SJSA1 (cell line): ENCODE data around the gene DDIT4. TPM values are rescaled to one million over a fixed set of nuclear protein-coding genes. Genes with fewer than 3 reads are reported as not detected.
"Not testable (repeated sequence)": the region's sequence is repeated elsewhere in the genome, so short reads cannot be mapped to it uniquely, and the experiment has no call there.

ENCODE experiments used
- DNase-seq, 2 experiments: peaks; one replicate each; pipeline ENCODE4 v3.0.0-alpha.2; 2015 to 2020; ENCODE audit warnings: low spot score in 2 of 2, low read depth in 1 of 2
- H3K27ac ChIP-seq: fragments of 250-450 bp; sonication (Bioruptor Pico); 2 replicates; pipeline ENCODE4 v1.5.1; 2020; ENCODE audit warnings: mild to moderate bottlenecking, moderate library complexity
- H3K27me3 ChIP-seq: fragments of 250-450 bp; sonication (Bioruptor Pico); replicated peaks from 2 replicates; pipeline ENCODE4 v1.5.1; 2020; ENCODE audit warnings: mild to moderate bottlenecking, moderate library complexity
- H3K36me3 ChIP-seq: fragments of 250-450 bp; sonication (Bioruptor Pico); 2 replicates; pipeline ENCODE4 v1.5.1; 2020; ENCODE audit warnings: mild to moderate bottlenecking
- H3K4me1 ChIP-seq: fragments of 250-450 bp; sonication (Bioruptor Pico); replicated peaks from 2 replicates; pipeline ENCODE4 v1.6.1; 2021; ENCODE audit warnings: mild to moderate bottlenecking
- H3K4me3 ChIP-seq: fragments of 250-450 bp; sonication (Bioruptor Pico); 2 replicates; pipeline ENCODE4 v1.5.1; 2020; ENCODE audit warnings: mild to moderate bottlenecking
- H3K9me3 ChIP-seq: fragments of 250-450 bp; sonication (Bioruptor Pico); replicated peaks from 2 replicates; pipeline ENCODE4 v1.5.1; 2020; ENCODE audit warnings: mild to moderate bottlenecking
- total RNA-seq: library from RNA; depleted of rRNA; stranded (reverse); fragments of >200 nt; shearing (Covaris generic); gene quantifications from 2 replicates; pipeline ENCODE4 v1.2.3, GENCODE V29; 2014

DDIT4 gene
- total RNA-seq, 1 experiment from 2014 or later: 13.6 TPM

- Histone ChIP-seq H3K9me3 (no peaks in the 10 kb centered on the region), H3K4me1 (peaks cover 15% of the 10 kb centered on the region), H3K36me3 (peaks cover 11% of the 10 kb centered on the region), H3K27ac (no peak overlapping the region), H3K4me3 (no peak overlapping the region), H3K27me3 (no peaks in the 10 kb centered on the region)
- DNase-seq: no peak
Observed at GRCh38 chr10:72277996-72278667, 4.4 kb downstream of the DDIT4 start.

- H3K4me1 ChIP-seq: peaks cover 12% of the 10 kb centered on the region
- no peak overlapping the region for H3K4me3 ChIP-seq
- no peaks in the 10 kb centered on the region for H3K9me3 ChIP-seq
- H3K36me3 ChIP-seq: peaks cover 11% of the 10 kb centered on the region
- H3K27me3 ChIP-seq: no peaks in the 10 kb centered on the region
- no peak for DNase-seq
- no peak overlapping the region for H3K27ac ChIP-seq
Observed at GRCh38 chr10:72278668-72279393, 5.1 kb downstream of the DDIT4 start.

- not testable (repeated sequence) for H3K27ac ChIP-seq, DNase-seq, H3K4me3 ChIP-seq, H3K9me3 ChIP-seq, H3K27me3 ChIP-seq, H3K4me1 ChIP-seq
- peaks cover 11% of the 10 kb centered on the region for H3K36me3 ChIP-seq
Observed at GRCh38 chr10:72279587-72279986, 5.9 kb downstream of the DDIT4 start.

GRCh38 chr10:72283131-72283530 lies 9.4 kb downstream of the DDIT4 start:
- H3K9me3 ChIP-seq: no peaks in the 10 kb centered on the region
- DNase-seq: no peak
- H3K27ac ChIP-seq: no peak overlapping the region
- H3K4me1 ChIP-seq: peaks cover 6% of the 10 kb centered on the region; the same call in 1 of the 2 replicates
- no peaks in the 10 kb centered on the region for H3K36me3 ChIP-seq
- no peaks in the 10 kb centered on the region for H3K27me3 ChIP-seq
- no peak overlapping the region for H3K4me3 ChIP-seq

- no peak for DNase-seq
- Histone ChIP-seq H3K36me3 (no peaks in the 10 kb centered on the region), H3K27ac (no peak overlapping the region), H3K9me3 (no peaks in the 10 kb centered on the region), H3K4me3 (no peak overlapping the region), H3K27me3 (no peaks in the 10 kb centered on the region), H3K4me1 (peaks cover 6% of the 10 kb centered on the region; the same call in 1 of the 2 replicates)
Observed at GRCh38 chr10:72285972-72286521, 12.3 kb downstream of the DDIT4 start.

- DNase-seq: no peak
- Histone ChIP-seq H3K4me1 (peaks cover 6% of the 10 kb centered on the region; the same call in 1 of the 2 replicates), H3K9me3 (no peaks in the 10 kb centered on the region), H3K27me3 (no peaks in the 10 kb centered on the region), H3K27ac (no peak overlapping the region), H3K4me3 (no peak overlapping the region), H3K36me3 (no peaks in the 10 kb centered on the region)
Observed at GRCh38 chr10:72291019-72291532, 17.4 kb downstream of the DDIT4 start.

GRCh38 chr10:72292223-72292691 lies 18.5 kb downstream of the DDIT4 start:
- no peaks in the 10 kb centered on the region for H3K9me3 ChIP-seq
- DNase-seq: no peak
- H3K27ac ChIP-seq: no peak overlapping the region
- peaks cover 10% of the 10 kb centered on the region for H3K4me1 ChIP-seq
- H3K4me3 ChIP-seq: no peak overlapping the region
- no peaks in the 10 kb centered on the region for H3K36me3 ChIP-seq
- H3K27me3 ChIP-seq: no peaks in the 10 kb centered on the region

GRCh38 chr10:72295330-72295910 lies 21.7 kb downstream of the DDIT4 start:
- Histone ChIP-seq H3K36me3 (no peaks in the 10 kb centered on the region), H3K4me3 (no peak overlapping the region), H3K4me1 (peaks cover 22% of the 10 kb centered on the region), H3K27me3 (no peaks in the 10 kb centered on the region), H3K9me3 (no peaks in the 10 kb centered on the region), H3K27ac (no peak overlapping the region)
- no peak for DNase-seq

GRCh38 chr10:72296829-72297280 lies 23.1 kb downstream of the DDIT4 start:
- not testable (repeated sequence) for H3K36me3 ChIP-seq, H3K9me3 ChIP-seq, H3K27me3 ChIP-seq, DNase-seq
- H3K27ac ChIP-seq: peak overlapping the region; percentile 96
- H3K4me1 ChIP-seq: peaks cover 22% of the 10 kb centered on the region
- peak overlapping the region; percentile 49 for H3K4me3 ChIP-seq

GRCh38 chr10:72297281-72297804 lies 23.6 kb downstream of the DDIT4 start:
- no peaks in the 10 kb centered on the region for H3K36me3 ChIP-seq
- H3K27me3 ChIP-seq: no peaks in the 10 kb centered on the region
- no peaks in the 10 kb centered on the region for H3K9me3 ChIP-seq

GRCh38 chr10:72297805-72298591 lies 24.3 kb downstream of the DDIT4 start:
- H3K36me3 ChIP-seq: no peaks in the 10 kb centered on the region
- H3K9me3 ChIP-seq: no peaks in the 10 kb centered on the region
- peaks cover 22% of the 10 kb centered on the region for H3K4me1 ChIP-seq
- H3K27ac ChIP-seq: peak overlapping the region; percentile 96
- no peaks in the 10 kb centered on the region for H3K27me3 ChIP-seq
- H3K4me3 ChIP-seq: peak overlapping the region; percentile 49
- DNase-seq: peak; percentile 93 to 99

More at GRCh38 chr10:72297281-72297804, 23.6 kb downstream of the DDIT4 start:
- Histone ChIP-seq H3K27ac (peak overlapping the region; percentile 96), H3K4me1 (peaks cover 22% of the 10 kb centered on the region), H3K4me3 (peak overlapping the region; percentile 49)
- peak; percentile 96 for DNase-seq

- no peaks in the 10 kb centered on the region for H3K36me3 ChIP-seq
- no peaks in the 10 kb centered on the region for H3K27me3 ChIP-seq
- H3K9me3 ChIP-seq: no peaks in the 10 kb centered on the region
- DNase-seq: no peak
- H3K27ac ChIP-seq: peak overlapping the region; percentile 96
- peaks cover 22% of the 10 kb centered on the region for H3K4me1 ChIP-seq
- H3K4me3 ChIP-seq: no peak overlapping the region
Observed at GRCh38 chr10:72298592-72299519, 25.1 kb downstream of the DDIT4 start.
